CD4-positive, alpha-beta T cell treated with Interleukin-10 for 1 hour (primary cell): ENCODE results near the gene EHD1.

Source experiments
- DNase-seq: peaks from one replicate; pipeline ENCODE4 v3.0.0-alpha.2; 2020

Gene EHD1

DNA sequence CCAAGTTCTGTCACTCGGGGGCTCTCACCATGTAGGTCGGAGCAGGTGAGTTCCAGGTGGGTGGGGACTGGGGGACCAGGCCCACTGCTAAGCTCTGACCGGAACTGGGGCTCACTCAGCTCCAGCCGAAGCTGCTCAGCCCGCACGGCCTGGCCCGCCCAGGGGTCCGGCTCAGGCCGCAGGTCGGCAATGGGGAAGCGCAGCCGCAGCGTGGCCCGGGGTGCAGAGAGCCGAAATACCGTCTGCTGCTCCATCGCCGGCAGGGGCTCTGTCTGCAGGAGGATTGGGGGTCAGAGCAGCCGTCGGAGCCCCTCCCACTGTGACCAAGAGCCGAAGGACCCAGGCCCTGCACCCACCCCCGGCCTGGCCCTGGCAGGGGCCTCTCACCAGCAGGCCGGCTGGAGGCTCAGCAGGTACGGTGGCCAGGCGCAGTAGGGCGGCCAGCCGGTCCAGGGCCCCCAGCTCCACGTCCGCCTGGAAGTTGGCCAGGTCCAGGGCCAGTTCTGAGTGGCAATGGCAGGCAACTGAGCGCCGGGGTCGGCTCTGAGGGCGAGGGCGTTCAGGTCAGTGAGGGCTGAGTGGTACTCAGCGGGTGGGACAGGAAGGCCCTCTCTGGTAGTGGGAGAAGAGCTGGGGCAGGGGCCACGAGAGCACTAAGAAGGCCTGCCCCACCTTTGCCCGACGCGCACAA is 31.4 kb upstream of the EHD1 start:
- no peak for DNase-seq

DNA sequence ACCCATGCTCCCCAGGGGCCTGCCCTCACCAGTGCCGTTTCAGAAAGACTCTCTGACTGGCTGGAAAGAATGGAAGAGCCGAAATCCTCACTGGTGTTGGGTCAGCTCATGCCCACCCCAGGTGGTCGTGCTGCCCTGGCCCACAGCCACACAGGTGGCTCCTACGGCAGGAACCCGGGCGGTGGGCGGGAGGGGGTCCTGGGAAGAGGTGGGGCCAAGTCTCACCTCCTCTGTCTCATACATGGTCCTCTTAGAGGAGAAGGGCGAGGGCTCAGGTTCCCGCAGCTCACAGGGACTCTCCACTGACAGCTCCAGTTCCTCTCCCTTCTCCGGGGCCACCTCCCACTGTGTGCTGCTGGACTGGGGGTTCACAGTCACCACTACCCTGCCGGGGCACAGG is 30.3 kb upstream of the EHD1 start:
- DNase-seq, result no peak

DNA sequence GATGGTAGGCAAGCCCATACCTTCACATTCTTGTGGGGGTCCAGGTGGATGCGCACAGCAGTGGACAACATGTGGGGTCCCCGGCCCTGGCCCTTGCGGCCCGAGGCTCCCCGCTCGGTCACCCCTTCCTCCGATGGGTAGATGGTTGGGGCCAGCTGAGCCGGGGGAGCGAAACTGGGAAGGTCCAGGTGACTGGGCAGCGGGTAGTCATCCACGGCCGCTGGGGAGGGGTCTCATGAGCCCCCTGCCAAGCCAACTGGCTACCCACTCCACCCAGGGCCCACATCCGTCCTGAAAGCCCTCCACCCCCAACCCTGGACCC is 27.9 kb upstream of the EHD1 start:
- DNase-seq, result no peak

DNA sequence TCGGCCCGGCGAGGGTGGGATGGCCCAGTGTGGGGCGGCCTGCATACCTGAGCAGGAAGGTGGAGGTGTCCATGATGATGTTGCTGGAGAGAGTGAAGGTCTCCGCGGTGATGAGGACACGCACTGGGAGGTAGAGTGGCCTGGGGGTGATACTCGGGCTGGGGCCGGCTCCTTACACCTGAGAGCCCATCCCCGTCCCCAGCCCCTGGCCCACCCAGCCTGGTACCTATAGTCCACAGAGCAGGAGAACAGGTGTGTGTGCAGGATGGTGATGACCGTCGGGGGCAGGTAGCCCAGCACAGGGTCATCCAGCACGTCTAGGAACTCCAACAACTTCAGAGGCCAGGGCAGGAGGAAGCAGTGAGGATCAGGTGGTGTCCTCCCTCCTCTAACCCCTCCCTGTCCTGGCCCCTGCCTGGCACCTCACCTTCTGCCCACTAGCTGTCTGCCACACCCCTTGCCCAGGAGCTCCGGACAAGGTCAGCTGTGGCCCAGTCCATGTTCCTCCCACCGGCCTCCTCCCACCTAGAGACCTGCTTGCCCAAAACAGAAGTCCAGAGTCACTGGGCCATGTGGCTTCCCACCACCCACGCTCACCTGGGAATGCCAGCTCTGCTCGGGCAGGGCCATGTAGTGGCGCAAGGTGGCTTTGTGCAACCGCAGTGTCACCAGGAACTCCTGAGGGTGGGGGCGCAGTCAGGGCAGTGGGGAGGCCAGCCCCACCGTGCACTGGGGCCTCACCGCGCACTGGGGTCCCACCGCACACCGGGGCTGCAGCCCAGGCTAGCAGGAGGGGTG is 27.3 kb upstream of the EHD1 start:
- DNase-seq, result no peak

DNA sequence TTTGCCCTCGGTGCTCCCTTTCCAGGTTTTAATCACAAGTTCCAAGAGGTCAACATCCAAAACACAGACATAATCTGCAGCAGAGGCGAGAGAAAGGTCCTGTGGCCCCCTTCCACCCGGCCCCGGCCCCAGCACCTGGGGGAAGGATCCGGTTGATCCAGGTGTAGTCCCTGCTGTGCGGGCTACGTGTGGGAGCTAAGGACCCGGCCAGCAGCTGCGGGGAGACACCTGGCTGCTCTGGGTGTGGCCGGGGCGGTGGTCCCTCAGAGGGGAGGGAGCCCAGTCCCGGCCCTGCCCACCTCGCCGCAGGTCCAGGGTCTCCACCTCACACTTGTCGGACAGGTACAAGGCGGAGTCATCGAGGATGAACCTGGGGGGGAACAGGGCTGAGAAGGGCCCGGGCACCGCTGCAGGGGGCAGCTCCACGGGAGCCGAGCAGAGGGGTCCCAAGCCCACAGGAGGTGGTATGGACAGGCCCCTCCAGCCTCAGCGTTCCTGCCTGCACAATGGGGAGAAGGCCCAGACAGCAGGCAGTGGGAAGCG is 24.9 kb upstream of the EHD1 start:
- no peak for DNase-seq

DNA sequence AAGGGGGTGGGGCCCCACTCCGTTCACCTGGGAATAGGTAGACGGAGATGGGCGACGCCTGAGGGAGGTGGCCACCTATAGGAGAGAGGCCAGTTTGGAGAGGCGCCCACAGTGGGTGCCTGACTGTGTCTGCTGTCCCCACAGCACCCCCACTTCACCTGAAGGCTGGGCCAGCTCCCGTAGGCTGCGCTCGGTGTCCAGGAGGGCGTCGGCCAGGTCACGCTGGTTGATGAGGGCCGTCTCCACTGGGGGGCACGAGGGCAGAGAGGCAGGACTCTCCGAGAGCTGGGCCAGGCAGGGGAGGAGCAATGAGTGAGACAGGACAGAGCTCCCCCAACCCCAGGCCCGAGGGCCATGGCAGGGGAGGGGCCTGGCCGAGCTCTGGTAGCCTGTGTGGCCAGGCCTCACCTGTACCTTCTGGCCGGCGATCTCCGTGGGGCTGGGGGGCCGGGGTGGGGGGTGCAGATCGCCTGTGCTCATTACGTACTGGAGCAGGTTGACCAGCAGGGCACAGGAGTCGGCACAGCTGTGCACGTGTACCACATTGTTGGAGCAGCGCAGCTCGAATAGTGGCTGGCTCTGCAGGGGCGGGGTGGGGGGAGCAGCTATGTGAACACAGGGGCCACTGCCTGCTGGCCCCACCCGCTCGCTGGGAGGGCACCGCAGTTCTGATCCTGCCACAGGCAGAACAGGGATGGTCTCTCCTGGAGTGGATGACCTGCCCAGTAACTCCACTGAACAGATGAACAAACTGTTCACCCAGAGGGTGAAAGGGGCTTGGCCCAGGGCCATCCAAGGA is 23.9 kb upstream of the EHD1 start:
- no peak for DNase-seq

DNA sequence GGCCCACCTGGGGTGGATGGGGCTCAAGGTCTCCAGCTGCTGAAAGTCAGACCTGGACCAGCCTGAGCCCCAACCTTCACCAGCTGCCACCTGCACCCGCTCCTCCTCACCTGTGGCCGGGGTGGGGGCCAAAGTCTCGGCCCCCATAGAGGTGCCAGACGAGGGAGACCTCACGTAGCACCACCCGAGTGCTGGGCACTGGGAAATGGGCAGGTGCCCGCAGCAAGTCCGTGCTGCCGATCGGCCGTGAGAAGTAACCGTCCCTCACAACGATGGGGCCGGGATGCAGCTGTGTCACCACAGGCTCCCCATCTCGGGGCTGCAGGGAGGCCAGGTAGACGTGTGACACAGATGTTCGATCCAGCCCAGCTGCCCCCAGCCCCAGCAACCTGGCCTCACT is 22.4 kb upstream of the EHD1 start:
- no peak for DNase-seq

DNA sequence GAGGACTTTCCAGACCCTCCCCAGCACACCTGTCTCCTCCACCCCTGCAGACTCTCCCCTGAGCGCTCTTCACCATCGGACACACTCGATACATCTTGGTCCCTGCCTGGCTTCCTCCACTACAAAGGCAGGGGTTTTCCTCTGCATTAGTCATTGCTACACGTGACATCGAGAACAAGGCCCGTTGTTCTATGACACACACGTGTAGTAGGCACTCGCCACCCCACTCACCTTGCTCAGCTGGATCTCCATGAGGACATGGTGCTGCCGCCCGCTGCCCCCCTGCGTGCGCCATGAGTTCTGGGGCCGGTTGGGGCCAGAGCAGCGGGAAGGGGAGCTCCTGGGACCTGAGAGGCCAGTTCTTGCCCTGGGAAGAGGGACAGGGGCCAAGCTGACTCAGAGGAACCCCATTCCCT is 21.9 kb upstream of the EHD1 start:
- DNase-seq, result peak; percentile 87

DNA sequence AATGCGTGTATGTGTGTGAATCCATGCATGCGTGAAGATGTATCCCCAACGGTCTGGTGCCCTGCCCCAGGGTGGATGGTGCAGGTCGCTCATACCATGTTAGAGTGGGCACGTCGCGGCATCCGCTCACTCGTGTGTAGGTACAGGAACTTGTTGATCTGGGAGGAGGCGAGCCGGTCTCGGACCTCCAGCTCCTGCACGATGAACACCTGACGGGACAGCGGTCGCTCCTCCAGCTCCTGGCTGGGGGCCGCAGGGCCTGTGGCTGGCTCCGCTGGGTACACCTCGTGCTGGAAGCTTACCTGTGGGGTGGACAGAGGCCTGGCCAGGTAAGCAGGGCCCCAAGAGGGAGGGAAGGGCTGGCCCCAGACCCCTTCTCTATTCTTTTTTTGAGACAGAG is 20.1 kb upstream of the EHD1 start:
- DNase-seq, result no peak

DNA sequence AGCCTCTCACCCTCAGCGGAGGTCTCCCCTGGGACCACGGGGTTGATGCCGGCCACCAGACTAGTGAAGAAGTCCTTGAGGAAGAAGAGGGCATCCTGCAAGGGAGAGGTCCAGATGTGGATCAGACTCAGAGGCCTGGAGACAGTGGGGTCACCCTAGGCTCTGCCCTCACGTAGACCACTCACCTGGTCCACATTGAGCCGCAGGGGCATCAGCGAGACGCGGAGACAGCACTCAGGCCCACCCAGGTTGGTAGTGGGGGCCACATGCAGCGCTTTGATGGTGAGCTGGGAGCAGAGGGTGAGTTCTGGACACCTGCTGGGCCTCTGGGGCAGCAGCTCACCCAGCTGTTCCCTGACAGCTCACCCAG is 19.6 kb upstream of the EHD1 start:
- DNase-seq, result no peak

DNA sequence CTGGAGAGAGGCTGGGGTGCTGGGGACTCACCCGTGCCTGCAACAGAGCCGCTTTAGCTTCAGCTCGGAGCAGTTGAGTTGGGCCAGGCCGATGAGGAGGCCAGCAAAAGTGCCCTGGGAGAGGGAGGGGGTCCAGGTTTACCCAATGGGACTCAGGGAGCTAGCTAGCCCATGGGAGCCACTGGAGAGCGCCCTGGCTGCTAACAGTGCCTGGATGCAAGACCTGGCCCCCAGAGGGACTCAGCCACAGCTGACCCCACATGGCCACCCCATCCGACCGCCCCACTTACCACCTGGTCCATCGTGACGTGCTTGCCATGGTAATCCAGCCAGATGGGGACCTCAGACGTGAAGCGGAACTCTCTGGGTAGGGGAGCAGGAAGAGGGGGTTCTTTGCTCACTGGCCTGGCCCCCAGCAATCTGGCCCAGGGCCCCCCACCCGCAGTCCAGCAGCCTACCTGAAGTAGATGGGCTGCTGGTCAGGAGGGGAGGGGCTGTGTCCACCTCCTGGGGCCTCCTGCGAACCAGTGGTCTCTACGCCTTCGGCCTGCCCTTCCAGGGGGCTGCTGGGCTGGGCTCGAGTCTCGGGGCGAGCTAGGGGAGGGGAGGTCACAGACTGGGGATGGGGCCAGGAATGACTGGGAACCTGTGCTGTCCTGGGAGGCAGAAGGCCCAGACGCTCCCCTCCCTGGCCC is 19.1 kb upstream of the EHD1 start:
- DNase-seq, result no peak

DNA sequence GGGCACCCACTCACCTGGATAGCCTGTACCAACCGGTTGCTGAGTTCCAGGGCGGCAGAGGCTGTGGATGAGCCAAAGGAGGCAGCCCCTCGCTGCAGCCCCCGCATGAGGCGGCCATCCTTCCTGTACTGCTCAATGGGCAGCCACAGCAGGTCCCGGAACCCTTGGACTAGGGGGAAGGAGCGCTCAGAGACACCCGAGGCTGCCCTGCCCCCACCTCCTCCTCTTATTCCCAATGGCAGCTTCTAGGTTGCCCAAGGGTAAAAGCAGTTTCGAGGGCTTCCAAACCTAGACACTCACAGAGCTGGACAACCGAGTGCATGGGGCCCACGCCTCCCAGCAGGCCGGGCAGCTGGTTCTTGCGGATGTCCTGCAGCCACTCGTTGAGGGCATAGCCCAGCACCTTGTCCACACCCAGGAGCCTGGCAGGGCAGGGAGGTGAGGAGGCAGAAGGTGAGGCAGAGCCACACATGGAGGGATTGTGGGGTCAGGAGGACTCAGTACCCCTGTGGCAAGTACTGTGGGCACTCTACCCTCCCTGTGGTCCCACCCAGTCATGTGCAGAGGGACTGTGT is 18.1 kb upstream of the EHD1 start:
- no peak for DNase-seq

DNA sequence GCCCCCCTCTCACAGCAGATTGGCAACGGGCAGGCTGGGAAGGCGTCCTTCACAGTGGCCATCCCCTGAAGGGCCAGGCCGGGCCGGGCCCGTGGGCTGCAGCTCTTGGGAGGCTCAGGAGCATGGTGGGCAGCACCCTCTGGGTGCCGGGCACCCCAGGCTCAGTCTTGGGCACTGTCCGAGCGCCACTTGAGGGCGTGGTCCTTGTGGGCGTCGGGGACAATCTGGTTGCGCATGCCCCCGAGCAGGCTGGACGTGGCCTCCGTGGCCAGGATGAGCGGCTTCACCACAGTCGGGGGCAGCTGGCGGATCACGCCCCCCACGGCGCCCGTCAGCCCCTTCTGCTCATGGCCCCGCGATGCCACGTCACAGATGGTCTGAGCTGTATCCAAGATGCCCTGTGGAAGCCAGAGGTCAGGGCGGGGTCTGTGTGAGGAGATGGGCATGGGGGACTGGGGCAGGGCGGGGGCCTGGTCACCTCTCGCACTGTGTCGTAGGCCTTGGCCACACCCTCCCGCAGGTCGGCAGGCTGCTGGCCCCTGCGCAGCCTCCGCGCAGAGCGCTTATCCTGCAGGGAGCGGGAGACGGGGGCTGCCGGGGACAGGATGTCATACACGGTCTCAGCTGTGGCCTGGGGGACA is 16.5 kb upstream of the EHD1 start:
- no peak for DNase-seq

DNA sequence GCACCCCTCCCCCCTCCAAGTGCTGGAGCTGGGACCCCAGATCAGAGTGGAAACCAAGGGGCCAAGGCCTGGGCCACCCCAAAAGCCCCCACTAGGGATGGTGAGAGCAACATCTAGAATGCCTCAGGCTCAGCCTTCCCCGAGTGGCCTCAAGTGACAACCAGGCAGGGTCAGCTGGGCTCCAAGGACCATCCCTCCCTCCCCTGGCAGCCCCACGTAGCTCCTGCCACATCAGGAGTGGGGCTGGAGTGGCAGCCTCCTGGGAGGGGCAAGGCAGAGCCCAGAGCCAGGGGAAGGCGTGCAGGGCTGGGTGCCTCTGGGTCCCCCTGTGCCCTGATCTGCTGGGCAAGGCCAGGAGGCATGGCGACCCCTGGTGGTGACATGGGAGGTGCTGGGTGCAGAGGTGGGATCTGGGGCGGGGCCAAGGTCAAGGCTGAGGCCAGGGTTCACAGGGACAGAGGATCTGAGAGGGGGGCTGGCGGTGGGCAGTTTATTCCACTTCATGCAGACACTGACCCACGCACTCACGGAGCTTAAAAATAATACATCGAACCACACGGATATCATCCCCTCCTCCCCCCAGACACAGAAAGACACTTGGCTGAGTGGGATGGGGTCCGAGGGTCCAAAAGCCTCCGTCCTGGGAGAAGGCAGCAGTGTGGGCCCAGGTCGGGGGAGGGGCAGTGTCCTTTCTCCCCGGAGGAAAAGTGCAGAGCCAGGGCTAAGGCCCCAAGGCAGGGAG is 15.8 kb upstream of the EHD1 start:
- peak; percentile 90 for DNase-seq

DNA sequence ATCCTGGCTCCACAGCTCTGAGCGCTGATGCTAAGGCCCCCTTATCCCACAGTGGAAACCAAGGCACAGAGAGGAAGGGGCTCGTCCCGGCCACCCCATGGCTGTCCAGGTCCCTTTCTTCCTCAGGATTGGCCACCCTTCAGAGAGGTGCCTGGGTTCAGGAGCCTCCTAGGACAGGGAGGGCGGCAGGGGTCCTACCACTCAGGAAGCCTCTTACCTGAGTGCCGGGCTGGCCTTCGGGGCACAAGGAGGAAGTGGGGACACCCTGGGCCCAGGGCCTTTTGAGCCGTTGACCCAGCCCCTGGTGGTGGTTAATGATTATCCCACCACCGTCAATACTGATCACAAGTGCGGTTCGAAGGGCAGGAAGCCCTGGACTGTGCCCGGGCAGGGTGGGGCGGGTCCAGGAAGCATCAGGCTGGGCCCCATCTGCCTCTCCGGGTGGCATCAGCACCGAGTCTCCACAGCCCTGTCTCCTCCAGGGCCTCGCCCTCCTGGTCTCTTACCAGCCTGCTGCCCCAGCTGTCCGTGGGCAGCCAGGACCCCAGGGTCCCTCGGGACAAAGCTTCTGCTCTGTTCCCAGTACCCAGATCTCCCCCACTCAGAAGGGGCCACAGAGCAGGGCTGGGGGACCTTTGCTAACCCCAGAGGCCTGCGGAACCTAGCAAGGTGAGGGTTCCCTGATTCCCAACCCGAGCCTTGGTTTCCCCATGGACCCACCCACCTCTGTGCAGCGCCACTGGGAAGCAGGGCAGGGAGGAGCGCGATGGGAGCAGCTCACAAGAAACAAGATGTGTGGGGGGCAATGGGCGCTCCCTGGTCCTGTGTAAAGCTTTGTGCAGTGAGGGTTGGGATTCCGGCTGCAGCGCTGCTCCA is 15.0 kb upstream of the EHD1 start:
- DNase-seq, result no peak

DNA sequence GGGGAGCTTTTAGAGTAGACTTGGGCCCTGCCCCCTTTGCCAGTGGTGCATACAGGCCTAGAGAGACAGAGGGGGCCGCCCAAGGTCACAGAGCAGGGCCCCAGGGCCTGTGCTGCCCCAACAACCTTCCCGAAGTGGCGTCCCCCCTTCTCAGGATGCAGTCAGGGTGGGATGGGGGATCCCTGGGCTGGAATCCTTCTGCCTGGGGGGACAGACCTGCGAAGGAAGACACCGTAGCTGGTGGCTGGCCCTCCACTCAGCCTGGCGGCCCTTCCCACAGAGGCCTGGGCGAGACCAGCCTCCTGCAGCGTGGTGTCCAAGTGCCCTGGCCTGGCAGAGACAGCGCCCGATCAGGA is 14.4 kb upstream of the EHD1 start:
- no peak for DNase-seq

DNA sequence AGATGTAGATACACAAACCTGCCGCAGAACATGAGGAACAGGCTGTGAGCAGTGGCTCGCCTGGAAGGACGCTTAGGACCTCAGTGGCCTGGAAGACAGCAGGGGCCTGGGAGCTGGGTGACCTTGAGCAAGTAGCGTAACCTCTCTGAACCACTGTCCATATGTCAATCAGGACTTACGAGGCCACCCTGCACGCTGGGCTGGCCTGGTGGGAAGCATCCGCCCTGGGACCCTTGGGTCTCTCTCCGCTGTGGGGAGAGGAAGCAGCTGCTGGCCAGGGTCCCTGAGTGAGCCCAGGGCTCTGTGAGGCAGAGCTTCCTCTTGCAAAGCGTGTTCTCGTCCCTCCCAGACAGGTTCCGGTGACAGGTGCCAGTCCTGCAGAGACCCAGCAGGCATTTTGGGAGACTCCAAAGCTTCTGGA is 14.0 kb upstream of the EHD1 start:
- no peak for DNase-seq

DNA sequence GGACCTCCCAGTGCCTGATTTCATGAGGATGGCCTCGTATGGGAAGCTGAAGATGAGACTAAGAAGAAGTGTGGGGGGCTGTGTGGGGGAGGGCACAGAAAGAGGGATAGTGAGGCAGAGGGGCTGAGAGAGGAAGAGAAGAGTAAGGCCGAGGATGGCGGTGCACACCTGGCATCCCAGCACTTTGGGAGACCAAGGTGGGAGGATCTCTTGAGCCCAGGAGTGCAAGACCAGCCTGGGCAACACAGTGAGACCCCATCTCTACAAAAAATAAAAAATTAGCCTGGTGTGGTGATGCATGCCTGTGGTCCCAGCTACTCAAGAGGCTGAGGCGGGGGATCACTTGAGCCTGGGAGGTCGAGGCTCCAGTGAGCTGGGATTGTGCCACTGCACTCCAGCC is 13.5 kb upstream of the EHD1 start:
- no peak for DNase-seq

DNA sequence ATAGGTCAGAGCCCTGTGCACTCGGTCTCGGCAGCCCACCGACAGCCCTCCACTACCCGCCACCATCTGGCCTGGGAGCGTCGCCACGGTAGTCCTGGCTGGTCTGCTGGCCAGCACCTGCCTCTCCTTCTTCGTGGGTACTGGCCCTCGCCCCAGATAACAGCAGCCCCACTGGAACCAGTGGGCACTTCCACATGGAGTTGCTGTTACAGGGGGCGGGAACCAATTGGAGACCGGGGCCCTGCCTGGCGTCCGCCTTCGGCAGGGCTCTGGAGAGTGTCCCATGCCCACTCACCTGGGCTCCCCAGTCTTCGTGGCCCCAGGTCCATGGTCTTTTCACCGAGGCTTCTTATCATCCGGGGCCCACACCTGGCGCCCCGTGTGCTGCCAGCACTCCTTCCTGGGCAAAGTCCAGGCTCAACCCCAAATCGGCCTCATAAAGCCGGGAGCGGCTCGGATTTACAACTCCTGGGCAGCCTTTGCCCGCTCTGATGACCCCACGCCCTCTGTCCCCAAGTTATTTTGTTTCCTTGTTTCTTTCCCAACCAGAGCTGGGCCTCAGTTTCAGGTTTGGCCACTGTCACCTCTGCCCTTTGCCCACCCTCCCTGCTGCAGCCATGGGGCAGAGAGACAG is 12.9 kb upstream of the EHD1 start:
- DNase-seq, result no peak

DNA sequence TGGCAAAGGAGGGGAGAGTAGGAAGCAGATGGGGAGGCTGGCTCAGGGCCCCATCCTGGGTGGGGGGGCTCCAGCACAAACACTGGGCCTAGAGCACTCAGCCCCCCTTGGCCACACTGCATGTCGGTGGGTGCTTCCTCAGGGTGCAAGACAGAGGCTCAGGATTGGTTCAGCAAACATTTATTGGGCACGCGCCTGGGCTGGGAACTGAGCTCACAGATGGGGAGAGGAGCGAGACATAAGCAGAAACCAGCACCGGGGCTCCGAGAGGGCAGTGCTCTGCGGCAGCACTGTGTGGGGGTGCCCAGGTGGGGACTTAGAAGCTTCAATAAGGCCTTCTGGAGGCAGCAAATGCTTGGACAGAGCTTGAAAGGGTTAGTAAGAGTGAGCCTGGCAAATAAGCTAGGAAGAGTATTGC is 12.1 kb upstream of the EHD1 start:
- no peak for DNase-seq
